Right lobe of liver (tissue), 6 donors: ENCODE measurements around the gene FILIP1. TPM values are rescaled to one million over a fixed set of nuclear protein-coding genes. Genes with fewer than 3 reads are reported as not detected.

Experiments used
- ATAC-seq, 4 donors: fragments of 200-7000 bp; cut with Tn5 transposase; one replicate each; pipeline ENCODE4 v1.9.1; 2020; ENCODE audit warnings: mild to moderate bottlenecking in 4 of 4, moderate library complexity in 4 of 4
- DNase-seq, 3 donors: peaks; one replicate each; pipeline ENCODE4 v3.0.0-alpha.2; 2020
- H3K27ac ChIP-seq, 3 donors: fragments of 200-600 bp; one replicate each; pipeline ENCODE4 v1.8.0; 2022
- H3K27me3 ChIP-seq, 2 donors: fragments of 200-600 bp; one replicate each; pipeline ENCODE4 v1.8.0; 2022
- H3K36me3 ChIP-seq, 4 donors: fragments of 200-600 bp; sonication (generic) in 1 of 4; one replicate each; pipeline versions ENCODE4 v1.5.1 to v1.8.0; 2017 to 2022; ENCODE audit warnings: control low read depth in 1 of 4
- H3K4me1 ChIP-seq, 4 donors: fragments of 200-600 bp; sonication (generic) in 1 of 4; one replicate each; pipeline versions ENCODE4 v1.5.1 to v1.8.0; 2017 to 2022; ENCODE audit warnings: control low read depth in 1 of 4
- H3K4me3 ChIP-seq, 3 donors: fragments of 200-600 bp; one replicate each; pipeline ENCODE4 v1.8.0; 2022
- H3K9me3 ChIP-seq, 4 donors: fragments of 200-600 bp; sonication (generic) in 1 of 4; one replicate each; pipeline versions ENCODE4 v1.5.1 to v1.8.0; 2017 to 2022; ENCODE audit warnings: control low read depth in 1 of 4
- CTCF ChIP-seq, 4 donors: fragments of 200-600 bp in 3 of 4; fragments of 450-650 bp in 1 of 4; IDR thresholded peaks; one replicate each; pipeline versions ENCODE4 v1.5.1 to v1.8.0; 2016 to 2022; ENCODE audit warnings: antibody characterized with exemption in 4 of 4, mild to moderate bottlenecking in 2 of 4
- POLR2A ChIP-seq: fragments of 450-650 bp; IDR thresholded peaks from one replicate; pipeline ENCODE4 v1.6.1; 2017; ENCODE audit warnings: antibody characterized with exemption, mild to moderate bottlenecking
- WGBS: methylation state at CpG from one replicate; pipeline ENCODE4 v1.1.6; 2018; ENCODE audit warnings: low coverage, low lambda C conversion rate; ENCODE audit not compliant: insufficient coverage; ENCODE audit errors: missing lambda C conversion rate; 5-methylcytosine and 5-hydroxymethylcytosine counted together
- intact Hi-C, 2 donors: fragments of 100-400 bp; cut with DNase I; formaldehyde crosslinking; loops; one replicate each; pipeline versions ENCODE4 v1.11.2 to v1.14.1; 2022
- total RNA-seq, 6 experiments: library from RNA; depleted of rRNA in 2 of 6; stranded (reverse); fragments of >200 nt in 2 of 6; fragmentation: NEBNext Ultra II Directional in 3 of 6; extraction: Animal tissue kit (Norgen Biotek cat#: 25700) in 3 of 6; gene quantifications; one replicate each; pipeline versions ENCODE4 v1.1.0 to v1.2.4, GENCODE V29; 2016 to 2023
- donor health status: DM: no; HTN: yes; CAD: no.
- donor health status: DM: no; HTN: no; CAD: no.
- donor health status: DM: no; HTN: no; CAD: no.
- donor health status: DM: no; HTN: yes; CAD: no.
- donor health status: DM: no; HTN: yes; CAD: no.

Gene FILIP1
- total RNA-seq, 6 experiments from 2014 or later = 0.95 to 2.2 (median 1.6) TPM

GRCh38 chr6:75531174-75531573 is 37.6 kb upstream of the FILIP1 start:
- Histone ChIP-seq H3K36me3 (no peaks in the 10 kb centered on the region), H3K27me3 (no peaks in the 10 kb centered on the region), H3K9me3 (no peaks in the 10 kb centered on the region), H3K4me1 (no peaks in the 10 kb centered on the region), H3K27ac (no peak overlapping the region), H3K4me3 (no peak overlapping the region)
- TF ChIP-seq CTCF (IDR thresholded peaks at IDR 0.05) (no peak), POLR2A (no peak)
- ATAC-seq (no peak), DNase-seq (no peak)
- 76% methylated on average over 1 of the region's 1 CpG for WGBS
- intact Hi-C loops = no loop called here

- DNase-seq = no peak
- Histone ChIP-seq H3K27ac (no peak overlapping the region), H3K9me3 (no peaks in the 10 kb centered on the region), H3K27me3 (no peaks in the 10 kb centered on the region), H3K4me1 (no peaks in the 10 kb centered on the region), H3K36me3 (no peaks in the 10 kb centered on the region), H3K4me3 (no peak overlapping the region)
- intact Hi-C loops = no loop called here
- no peak for TF ChIP-seq POLR2A
- TF ChIP-seq CTCF (IDR thresholded peaks at IDR 0.05) = no peak
- WGBS = 62% methylated on average over 4 of the region's 4 CpGs
- ATAC-seq = no peak
These were observed 37.1 kb upstream of the FILIP1 start for GRCh38 chr6:75530696-75531095.

GRCh38 chr6:75528423-75528822 is 34.8 kb upstream of the FILIP1 start:
- no peak for ATAC-seq
- Histone ChIP-seq H3K4me1 (peaks cover 0 to 7% (median 0%) of the 10 kb centered on the region in 4 donors), H3K36me3 (no peaks in the 10 kb centered on the region), H3K27ac (no peak overlapping the region), H3K4me3 (no peak overlapping the region), H3K27me3 (no peaks in the 10 kb centered on the region), H3K9me3 (no peaks in the 10 kb centered on the region)
- 14% methylated on average over 2 of the region's 2 CpGs for WGBS
- no peak for DNase-seq
- TF ChIP-seq CTCF (IDR thresholded peaks at IDR 0.05) (no peak), POLR2A (no peak)
- intact Hi-C loops = no loop called here

- no peaks in the 10 kb centered on the region for H3K27me3 ChIP-seq
- no peaks in the 10 kb centered on the region for H3K9me3 ChIP-seq
- H3K4me3 ChIP-seq = no peak overlapping the region
- TF ChIP-seq CTCF (IDR thresholded peaks at IDR 0.05) (peak; percentile 72 to 92 (median 76)), POLR2A (no peak)
- ATAC-seq (peak; percentile 93 to 95 (median 94)), DNase-seq (peak in 1 of 3 donors; percentile 53)
- WGBS = 4% methylated on average over 4 of the region's 4 CpGs
- intact Hi-C loops = no loop called here
- peaks cover 0 to 7% (median 0%) of the 10 kb centered on the region in 4 donors for H3K4me1 ChIP-seq
- H3K27ac ChIP-seq = no peak overlapping the region
- no peaks in the 10 kb centered on the region for H3K36me3 ChIP-seq
These were observed 33.0 kb upstream of the FILIP1 start for GRCh38 chr6:75526502-75527127.

GRCh38 chr6:75525682-75526081 is 32.1 kb upstream of the FILIP1 start:
- intact Hi-C loops = no loop called here
- Histone ChIP-seq H3K9me3 (no peaks in the 10 kb centered on the region), H3K4me3 (no peak overlapping the region), H3K36me3 (no peaks in the 10 kb centered on the region), H3K27ac (no peak overlapping the region), H3K27me3 (no peaks in the 10 kb centered on the region), H3K4me1 (peaks cover 0 to 7% (median 0%) of the 10 kb centered on the region in 4 donors)
- ATAC-seq (no peak), DNase-seq (no peak)
- 73% methylated on average over 3 of the region's 3 CpGs for WGBS
- TF ChIP-seq CTCF (IDR thresholded peaks at IDR 0.05) (no peak), POLR2A (no peak)
